Panc1 (cell line): ENCODE measurements around the gene MARK3.

ENCODE experiments used
- CTCF ChIP-seq: fragments of 450-650 bp; IDR thresholded peaks from 2 replicates; pipeline ENCODE4 v1.5.1; 2017; ENCODE audit warnings: mild to moderate bottlenecking
- SIN3A ChIP-seq: IDR thresholded peaks from 2 replicates; pipeline ENCODE4 v1.6.1; 2012; ENCODE audit warnings: low read depth, mild to moderate bottlenecking, low read length, moderate library complexity, borderline replicate concordance; ENCODE audit not compliant: insufficient read depth

DNA sequence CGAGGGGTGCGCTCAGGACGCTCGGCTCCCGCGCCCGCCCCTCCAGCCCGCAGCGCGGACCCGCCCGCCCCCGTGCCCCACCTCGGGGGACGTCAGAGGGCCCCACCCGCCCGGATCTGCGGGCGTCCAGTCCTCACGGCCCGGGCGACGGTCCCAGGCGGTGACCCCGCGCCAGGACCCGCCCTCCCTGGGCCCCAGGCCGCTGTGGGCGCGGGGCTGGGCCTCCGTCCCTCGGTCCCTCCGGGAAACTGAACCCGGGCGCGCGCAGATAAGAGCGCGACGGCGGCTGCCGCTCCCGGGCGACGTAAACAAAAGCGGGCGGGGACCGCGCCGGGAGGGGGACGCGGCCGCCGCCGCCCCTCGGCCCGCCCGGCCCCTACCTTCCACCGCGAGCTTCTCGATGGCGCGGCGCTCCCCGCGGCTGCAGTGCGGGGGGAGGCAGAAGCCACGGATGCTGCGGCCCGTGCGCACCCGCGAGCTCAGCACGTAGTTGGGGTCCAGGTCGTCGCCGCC is 136.3 kb downstream of the MARK3 start:
- TF ChIP-seq SIN3A (no peak; the same call in 1 of the 2 replicates), CTCF (no peak; the same call in 1 of the 2 replicates)
